H1 (cell line): ENCODE results near the gene AP2A2.

Source experiments
- CEBPB ChIP-seq: IDR thresholded peaks from 2 replicates; pipeline ENCODE4 v1.6.1; 2012; ENCODE audit warnings: low read depth, low read length
- GABPA ChIP-seq: IDR thresholded peaks from 2 replicates; pipeline ENCODE4 v1.6.1; 2011; ENCODE audit warnings: mild to moderate bottlenecking, low read length, moderate library complexity, borderline replicate concordance; ENCODE audit not compliant: insufficient read depth

GRCh38 chr11:925496-926301 lies at the start of gene AP2A2:
- TF ChIP-seq GABPA (peak; percentile 22; the same call in 1 of the 2 replicates), CEBPB (no peak)
